Skeletal muscle satellite cell (primary cell): ENCODE data around the gene DRD4.
"Not testable (repeated sequence)": the region's sequence is repeated elsewhere in the genome, so short reads cannot be mapped to it uniquely, and the experiment has no call there.

ENCODE experiments used
- H3K27me3 ChIP-seq: 2 replicates; pipeline ENCODE4 v1.7.0; 2013; ENCODE audit warnings: low read length; ENCODE audit not compliant: control insufficient read depth, insufficient read depth
- H3K36me3 ChIP-seq: 2 replicates; pipeline ENCODE4 v1.7.0; 2013; ENCODE audit warnings: mild to moderate bottlenecking, control low read depth, low read length; ENCODE audit not compliant: insufficient read depth
- H3K4me1 ChIP-seq: 2 replicates; pipeline ENCODE4 v1.7.0; 2013; ENCODE audit warnings: low read length; ENCODE audit not compliant: control insufficient read depth, insufficient read depth
- H3K4me2 ChIP-seq: 2 replicates; pipeline ENCODE4 v1.7.0; 2013; ENCODE audit warnings: mild to moderate bottlenecking, low read length
- H3K4me3 ChIP-seq: 2 replicates; pipeline ENCODE4 v1.7.0; 2013; ENCODE audit warnings: low read length
- H3K9ac ChIP-seq: 2 replicates; pipeline ENCODE4 v1.7.0; 2013; ENCODE audit warnings: mild to moderate bottlenecking, low read depth, low read length, moderate library complexity
- H3K9me3 ChIP-seq: replicated peaks from 2 replicates; pipeline ENCODE4 v1.7.0; 2013; ENCODE audit warnings: mild to moderate bottlenecking, control low read depth, low read length

The DRD4 gene

GRCh38 chr11:654444-654843, 17.4 kb downstream of the DRD4 start:
- not testable (repeated sequence) for H3K9ac ChIP-seq

DNA sequence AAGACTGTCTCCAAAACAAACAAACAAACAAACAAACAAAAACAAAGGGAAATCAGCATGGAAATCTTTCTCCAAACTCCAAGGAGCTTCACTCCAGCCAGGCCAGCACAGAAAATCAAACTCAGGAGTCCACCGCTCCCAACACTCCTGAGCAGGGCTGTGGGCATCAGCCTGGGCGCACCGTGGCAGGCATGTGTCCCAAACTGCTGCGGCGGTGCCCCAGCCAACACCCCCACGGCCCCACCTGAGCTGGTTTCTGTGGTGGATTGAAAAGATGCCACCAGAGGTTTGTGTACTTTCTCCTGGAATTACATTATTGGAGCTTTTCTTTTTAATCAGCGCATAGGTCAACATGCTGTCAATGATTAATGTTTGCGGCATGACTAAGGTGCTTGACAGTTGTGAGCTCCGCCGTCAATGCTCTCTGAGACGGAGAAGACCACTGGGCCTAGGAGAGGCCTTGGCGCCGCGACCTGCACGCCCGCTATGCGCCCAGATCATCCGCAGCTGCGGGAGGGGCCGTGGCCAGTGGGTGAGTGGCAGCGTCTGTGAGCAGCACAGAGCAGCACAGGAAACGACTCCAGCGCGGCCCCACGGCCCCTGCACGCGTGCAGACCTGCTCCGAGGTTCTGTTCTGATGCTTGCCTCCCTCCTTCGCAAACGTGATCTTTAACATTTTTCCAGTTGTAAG, 18.1 kb downstream of the DRD4 start:
- no peaks in the 10 kb centered on the region for H3K27me3 ChIP-seq
- H3K4me1 ChIP-seq, result no peaks in the 10 kb centered on the region
- no peak overlapping the region for H3K4me2 ChIP-seq
- peaks cover 22% of the 10 kb centered on the region for H3K36me3 ChIP-seq
- H3K9me3 ChIP-seq, result no peaks in the 10 kb centered on the region
- no peak overlapping the region for H3K9ac ChIP-seq
- H3K4me3 ChIP-seq, result no peak overlapping the region

More at GRCh38 chr11:654444-654843, 17.4 kb downstream of the DRD4 start:
- peaks cover 23% of the 10 kb centered on the region for H3K36me3 ChIP-seq
- not testable (repeated sequence) for H3K4me1 ChIP-seq, H3K27me3 ChIP-seq, H3K9me3 ChIP-seq, H3K4me2 ChIP-seq, H3K4me3 ChIP-seq

GRCh38 chr11:656426-656825, 19.4 kb downstream of the DRD4 start:
- Histone ChIP-seq H3K36me3 (peaks cover 29% of the 10 kb centered on the region), H3K9ac (no peak overlapping the region), H3K4me2 (no peak overlapping the region)

GRCh38 chr11:656866-657265, 19.8 kb downstream of the DRD4 start:
- no peak overlapping the region for H3K4me3 ChIP-seq
- H3K36me3 ChIP-seq, result peaks cover 29% of the 10 kb centered on the region
- H3K4me1 ChIP-seq, result no peaks in the 10 kb centered on the region

More at GRCh38 chr11:656426-656825, 19.4 kb downstream of the DRD4 start:
- Histone ChIP-seq H3K4me1 (no peaks in the 10 kb centered on the region), H3K9me3 (no peaks in the 10 kb centered on the region), H3K4me3 (no peak overlapping the region), H3K27me3 (no peaks in the 10 kb centered on the region)

DNA sequence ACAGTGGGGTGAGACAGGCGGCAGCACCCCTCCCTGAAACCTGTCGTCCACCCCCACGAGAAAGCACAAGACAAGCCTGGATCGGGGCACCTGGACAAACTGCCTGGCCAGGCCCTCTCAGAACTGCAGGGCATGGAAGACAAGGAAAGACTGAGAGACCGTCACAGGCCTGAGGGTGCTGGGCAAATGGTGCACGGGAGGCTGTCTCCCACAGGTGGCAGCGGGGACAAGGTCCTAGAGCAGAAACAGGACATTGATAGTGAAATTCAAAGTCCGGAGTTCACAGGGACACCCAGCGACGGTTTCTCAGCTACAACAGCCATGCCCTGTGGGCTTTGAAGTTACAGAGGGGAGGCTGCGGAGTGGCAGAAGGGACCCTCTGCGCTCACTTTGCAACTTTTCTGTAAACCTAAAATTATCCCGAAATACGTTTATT, 20.6 kb downstream of the DRD4 start:
- Histone ChIP-seq H3K9me3 (no peaks in the 10 kb centered on the region), H3K4me3 (no peak overlapping the region), H3K9ac (no peak overlapping the region), H3K27me3 (no peaks in the 10 kb centered on the region), H3K4me1 (no peaks in the 10 kb centered on the region), H3K4me2 (no peak overlapping the region), H3K36me3 (peaks cover 29% of the 10 kb centered on the region)

More at GRCh38 chr11:656866-657265, 19.8 kb downstream of the DRD4 start:
- Histone ChIP-seq H3K4me2 (no peak overlapping the region), H3K9me3 (no peaks in the 10 kb centered on the region), H3K27me3 (no peaks in the 10 kb centered on the region), H3K9ac (no peak overlapping the region)

- no peaks in the 10 kb centered on the region for H3K4me1 ChIP-seq
- peaks cover 33% of the 10 kb centered on the region for H3K36me3 ChIP-seq
- no peak overlapping the region for H3K9ac ChIP-seq
- H3K9me3 ChIP-seq, result no peaks in the 10 kb centered on the region
- H3K4me3 ChIP-seq, result no peak overlapping the region
- H3K4me2 ChIP-seq, result no peak overlapping the region
- H3K27me3 ChIP-seq, result no peaks in the 10 kb centered on the region
Measured at GRCh38 chr11:659532-660085, 22.5 kb downstream of the DRD4 start.

GRCh38 chr11:660281-660680, 23.2 kb downstream of the DRD4 start:
- peaks cover 5% of the 10 kb centered on the region for H3K4me1 ChIP-seq
- no peak overlapping the region for H3K4me3 ChIP-seq
- peaks cover 31% of the 10 kb centered on the region for H3K36me3 ChIP-seq
- H3K27me3 ChIP-seq, result no peaks in the 10 kb centered on the region
- no peaks in the 10 kb centered on the region for H3K9me3 ChIP-seq
- H3K9ac ChIP-seq, result no peak overlapping the region
- H3K4me2 ChIP-seq, result no peak overlapping the region

GRCh38 chr11:660681-661444, 23.8 kb downstream of the DRD4 start:
- H3K4me2 ChIP-seq, result no peak overlapping the region
- no peak overlapping the region for H3K4me3 ChIP-seq
- H3K27me3 ChIP-seq, result no peaks in the 10 kb centered on the region
- no peaks in the 10 kb centered on the region for H3K9me3 ChIP-seq
- H3K36me3 ChIP-seq, result peaks cover 31% of the 10 kb centered on the region
- peaks cover 11% of the 10 kb centered on the region for H3K4me1 ChIP-seq
- H3K9ac ChIP-seq, result no peak overlapping the region

DNA sequence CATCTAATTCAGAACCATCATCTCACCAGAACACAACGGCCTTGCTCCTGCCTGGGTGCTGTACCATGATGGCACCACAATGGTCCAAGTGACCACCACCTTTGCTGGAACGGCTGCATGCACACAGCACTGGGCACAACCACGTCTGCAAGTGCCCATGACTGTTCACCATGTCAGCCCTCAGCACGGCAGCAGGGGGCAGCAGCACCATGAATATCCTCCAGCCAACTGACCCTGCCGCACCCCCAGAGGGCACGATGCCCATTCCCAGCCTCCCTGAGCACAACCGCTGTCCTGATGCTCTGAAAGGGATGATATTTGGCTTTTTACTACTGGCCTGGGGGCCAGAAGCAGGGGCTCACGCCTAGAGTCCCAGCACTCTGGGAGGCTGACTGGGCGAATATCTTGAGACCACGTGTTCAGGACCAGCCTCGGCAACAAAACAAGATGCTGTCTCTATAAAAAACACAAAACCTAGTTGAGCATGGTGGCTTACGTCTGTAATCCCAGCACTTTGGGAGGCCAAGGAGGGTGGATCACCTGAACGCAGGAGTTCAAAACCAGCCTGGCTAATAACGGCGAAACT, 25.7 kb downstream of the DRD4 start:
- Histone ChIP-seq H3K27me3 (no peaks in the 10 kb centered on the region), H3K4me1 (peaks cover 18% of the 10 kb centered on the region), H3K4me3 (no peak overlapping the region), H3K4me2 (no peak overlapping the region), H3K9ac (no peak overlapping the region), H3K36me3 (peaks cover 27% of the 10 kb centered on the region), H3K9me3 (no peaks in the 10 kb centered on the region)

GRCh38 chr11:665062-665703, 28.1 kb downstream of the DRD4 start:
- H3K9me3 ChIP-seq, result no peaks in the 10 kb centered on the region
- peak overlapping the region; percentile 20 for H3K4me3 ChIP-seq
- H3K27me3 ChIP-seq, result no peaks in the 10 kb centered on the region
- peaks cover 15% of the 10 kb centered on the region for H3K36me3 ChIP-seq
- peak overlapping the region; percentile 34 for H3K9ac ChIP-seq
- peaks cover 18% of the 10 kb centered on the region for H3K4me1 ChIP-seq
- peak overlapping the region; percentile 70 for H3K4me2 ChIP-seq

GRCh38 chr11:665704-666281, 28.7 kb downstream of the DRD4 start:
- Histone ChIP-seq H3K4me3 (peak overlapping the region; percentile 20), H3K4me2 (peak overlapping the region; percentile 70), H3K27me3 (no peaks in the 10 kb centered on the region), H3K9me3 (no peaks in the 10 kb centered on the region), H3K36me3 (peaks cover 9% of the 10 kb centered on the region), H3K4me1 (peaks cover 18% of the 10 kb centered on the region), H3K9ac (peak overlapping the region; percentile 34)
